CD4-positive, alpha-beta T cell treated with Interleukin-15 for 4 hours (primary cell): ENCODE measurements around the gene COMP.

Experiments
- DNase-seq: peaks from one replicate; pipeline ENCODE4 v3.0.0-alpha.2; 2020; ENCODE audit warnings: low spot score

Gene COMP

GRCh38 chr19:18782559-18783225 lies 8.4 kb downstream of the COMP start:
- no peak for DNase-seq

DNA sequence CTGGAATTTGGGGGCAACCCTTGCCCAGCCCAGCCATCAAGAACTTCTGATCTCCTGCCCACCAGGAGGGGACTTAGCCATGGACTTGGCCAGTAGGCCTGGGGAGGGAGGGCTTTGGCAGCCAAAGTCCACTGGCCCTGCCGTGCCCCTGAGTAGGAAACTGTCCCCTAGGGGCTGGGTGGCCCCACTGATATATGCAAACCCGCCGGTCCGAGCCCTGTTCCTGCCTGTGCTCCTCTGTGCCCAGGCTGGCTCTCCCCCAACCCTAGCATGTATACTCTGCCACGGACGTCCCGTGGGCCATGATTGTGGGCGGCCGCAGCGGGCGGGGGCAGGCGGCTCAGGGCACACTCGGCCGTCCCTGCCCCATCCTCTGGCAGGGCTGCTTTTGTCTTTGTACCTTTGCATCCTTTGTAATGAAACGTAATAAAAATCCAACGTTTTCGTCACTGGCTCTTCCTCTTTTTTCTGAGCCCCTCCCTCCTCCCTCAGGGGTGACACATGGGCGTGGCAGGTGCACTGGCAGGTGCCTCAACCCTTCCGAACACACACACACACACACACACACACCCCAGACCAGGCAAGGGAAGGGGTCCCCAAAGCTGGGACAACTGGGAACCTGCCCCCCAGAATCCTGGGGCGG lies 9.1 kb downstream of the COMP start:
- no peak for DNase-seq

- no peak for DNase-seq
Measured at GRCh38 chr19:18781047-18781600, 10.0 kb downstream of the COMP start.

- DNase-seq: no peak
Measured at GRCh38 chr19:18780631-18781030, 10.5 kb downstream of the COMP start.

GRCh38 chr19:18780081-18780480 lies 11.0 kb downstream of the COMP start:
- DNase-seq: no peak

- DNase-seq: no peak
Measured at GRCh38 chr19:18778826-18779495, 12.1 kb downstream of the COMP start.

DNA sequence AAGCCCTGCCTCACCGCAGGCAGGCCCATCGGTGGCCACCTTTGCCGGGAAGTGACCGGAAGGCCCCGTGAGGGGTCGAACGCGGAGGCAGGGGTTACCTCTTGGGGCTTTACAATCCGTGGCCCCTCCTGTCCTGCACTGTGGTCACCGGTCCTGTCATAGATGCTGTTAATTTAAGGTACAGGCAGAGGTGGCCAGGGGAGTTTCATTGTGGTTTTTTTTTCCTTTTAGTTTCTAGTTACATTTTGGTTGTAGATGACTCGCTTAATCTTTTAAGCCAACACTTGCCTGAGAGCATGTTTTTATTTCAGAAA lies 13.1 kb downstream of the COMP start:
- no peak for DNase-seq

DNA sequence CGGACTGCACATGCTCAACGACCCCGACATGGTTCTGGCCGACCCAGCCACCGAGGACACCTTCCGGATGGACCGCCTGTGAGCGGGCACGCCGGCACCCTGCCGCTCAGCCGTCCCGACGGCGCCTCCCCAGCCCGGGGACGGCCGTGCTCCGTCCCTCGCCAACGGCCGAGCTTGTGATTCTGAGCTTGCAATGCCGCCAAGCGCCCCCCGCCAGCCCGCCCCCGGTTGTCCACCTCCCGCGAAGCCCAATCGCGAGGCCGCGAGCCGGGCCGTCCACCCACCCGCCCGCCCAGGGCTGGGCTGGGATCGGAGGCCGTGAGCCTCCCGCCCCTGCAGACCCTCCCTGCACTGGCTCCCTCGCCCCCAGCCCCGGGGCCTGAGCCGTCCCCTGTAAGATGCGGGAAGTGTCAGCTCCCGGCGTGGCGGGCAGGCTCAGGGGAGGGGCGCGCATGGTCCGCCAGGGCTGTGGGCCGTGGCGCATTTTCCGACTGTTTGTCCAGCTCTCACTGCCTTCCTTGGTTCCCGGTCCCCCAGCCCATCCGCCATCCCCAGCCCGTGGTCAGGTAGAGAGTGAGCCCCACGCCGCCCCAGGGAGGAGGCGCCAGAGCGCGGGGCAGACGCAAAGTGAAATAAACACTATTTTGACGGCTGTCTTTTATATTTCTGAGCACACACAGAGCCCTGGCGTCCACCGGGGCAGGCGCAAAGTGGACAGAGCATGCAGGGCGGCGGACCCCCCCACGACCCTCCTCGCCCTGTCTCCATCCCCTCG lies 13.6 kb downstream of the COMP start:
- DNase-seq: no peak

DNA sequence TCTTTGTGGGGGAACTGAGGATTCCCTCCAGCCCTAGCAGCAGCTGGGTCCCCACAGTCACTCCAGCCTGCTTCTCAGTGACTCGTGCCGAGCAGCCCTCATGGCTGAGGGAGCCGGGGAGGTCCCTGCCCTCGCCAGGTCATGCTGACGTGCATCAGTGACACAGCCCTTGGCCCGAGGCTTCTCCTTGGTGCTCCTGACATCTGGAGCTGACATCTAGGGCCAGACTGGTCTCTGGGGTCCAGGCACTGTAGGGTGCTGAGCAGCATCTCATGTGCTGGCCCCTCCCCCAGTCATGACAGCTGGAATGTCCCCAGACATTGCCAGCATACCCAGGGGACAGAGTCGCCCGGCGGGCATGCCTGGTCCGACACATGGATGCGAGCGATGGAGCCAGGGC lies 14.4 kb downstream of the COMP start:
- DNase-seq: no peak

DNA sequence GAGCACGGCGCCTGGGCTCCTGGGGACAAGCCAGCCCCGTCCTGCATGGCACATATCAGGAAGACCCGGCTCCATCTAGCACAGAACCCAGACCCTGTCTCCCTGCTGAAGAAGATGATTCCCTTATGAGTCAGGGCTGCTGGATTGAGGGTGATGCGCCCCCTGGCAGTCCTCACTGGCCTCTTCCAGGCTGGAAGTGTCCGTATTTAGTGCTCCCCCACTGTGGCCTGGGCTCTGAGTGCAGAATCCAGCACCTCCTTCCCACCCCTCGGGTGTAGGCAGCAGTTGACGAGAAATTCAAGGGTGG lies 14.9 kb downstream of the COMP start:
- DNase-seq: no peak

- no peak for DNase-seq
Measured at GRCh38 chr19:18775586-18776287, 15.4 kb downstream of the COMP start.

GRCh38 chr19:18774782-18775444 lies 16.2 kb downstream of the COMP start:
- DNase-seq: no peak

- DNase-seq: no peak
Measured at GRCh38 chr19:18774107-18774506, 17.0 kb downstream of the COMP start.

DNA sequence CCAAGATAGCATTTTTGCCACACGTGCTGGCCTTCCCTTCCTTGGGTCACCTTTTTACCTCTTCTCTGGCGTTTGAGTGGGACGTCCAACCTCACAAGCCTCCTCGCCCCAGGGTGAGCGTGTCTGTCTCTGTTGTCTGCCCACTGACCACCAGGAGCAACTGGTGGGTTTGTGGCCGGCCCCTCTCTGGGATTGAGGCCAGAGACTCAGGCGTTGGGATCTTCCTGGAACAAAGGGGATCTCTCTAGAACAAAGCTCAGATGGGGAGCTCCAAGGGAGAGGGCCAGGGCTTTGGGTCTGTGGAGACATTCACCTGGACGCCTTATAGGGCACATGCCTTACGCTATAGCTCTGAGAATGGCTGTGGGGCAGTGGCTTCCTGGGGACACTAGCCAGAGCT lies 17.4 kb downstream of the COMP start:
- no peak for DNase-seq

GRCh38 chr19:18772620-18773587 lies 18.2 kb downstream of the COMP start:
- DNase-seq: no peak

GRCh38 chr19:18771328-18772242 lies 19.5 kb downstream of the COMP start:
- DNase-seq: no peak

GRCh38 chr19:18770663-18771327 lies 20.3 kb downstream of the COMP start:
- no peak for DNase-seq

- no peak for DNase-seq
Measured at GRCh38 chr19:18769989-18770528, 21.0 kb downstream of the COMP start.
